Activated T-helper 17 cell treated with anti-CD3 and anti-CD28 coated beads, Interleukin-2, amount 50 U/mL, for 72 hours (primary cell): ENCODE measurements around the gene DIP2C. TPM values are rescaled to one million over a fixed set of nuclear protein-coding genes. Genes with fewer than 3 reads are reported as not detected.

Source experiments
- ATAC-seq: fragments of 150-1000 bp; cut with Tn5 transposase; replicated peaks from 2 replicates; pipeline ENCODE4 v1.10.0; 2021; ENCODE audit warnings: mild to moderate bottlenecking, moderate library complexity
- H3K27ac Mint-ChIP-seq: one replicate; pipeline ENCODE4 v1.8.0; 2022; ENCODE audit warnings: mixed read lengths
- H3K27me3 Mint-ChIP-seq: one replicate; pipeline ENCODE4 v1.8.0; 2022; ENCODE audit warnings: mixed read lengths
- H3K36me3 Mint-ChIP-seq: one replicate; pipeline ENCODE4 v1.8.0; 2022; ENCODE audit warnings: low read depth, mild to moderate bottlenecking, mixed read lengths
- H3K4me1 Mint-ChIP-seq: one replicate; pipeline ENCODE4 v1.8.0; 2022; ENCODE audit warnings: mixed read lengths
- H3K4me3 Mint-ChIP-seq: one replicate; pipeline ENCODE4 v1.8.0; 2022; ENCODE audit warnings: mild to moderate bottlenecking, mixed read lengths
- H3K9me3 Mint-ChIP-seq: one replicate; pipeline ENCODE4 v1.8.0; 2022; ENCODE audit warnings: mixed read lengths
- total RNA-seq, 2 donors: library from RNA; stranded (reverse); gene quantifications; one replicate each; pipeline ENCODE4 v1.2.3, GENCODE V29; 2022

DIP2C gene
- total RNA-seq, 2 donors from 2014 or later, result 1.1 to 1.9 TPM

DNA sequence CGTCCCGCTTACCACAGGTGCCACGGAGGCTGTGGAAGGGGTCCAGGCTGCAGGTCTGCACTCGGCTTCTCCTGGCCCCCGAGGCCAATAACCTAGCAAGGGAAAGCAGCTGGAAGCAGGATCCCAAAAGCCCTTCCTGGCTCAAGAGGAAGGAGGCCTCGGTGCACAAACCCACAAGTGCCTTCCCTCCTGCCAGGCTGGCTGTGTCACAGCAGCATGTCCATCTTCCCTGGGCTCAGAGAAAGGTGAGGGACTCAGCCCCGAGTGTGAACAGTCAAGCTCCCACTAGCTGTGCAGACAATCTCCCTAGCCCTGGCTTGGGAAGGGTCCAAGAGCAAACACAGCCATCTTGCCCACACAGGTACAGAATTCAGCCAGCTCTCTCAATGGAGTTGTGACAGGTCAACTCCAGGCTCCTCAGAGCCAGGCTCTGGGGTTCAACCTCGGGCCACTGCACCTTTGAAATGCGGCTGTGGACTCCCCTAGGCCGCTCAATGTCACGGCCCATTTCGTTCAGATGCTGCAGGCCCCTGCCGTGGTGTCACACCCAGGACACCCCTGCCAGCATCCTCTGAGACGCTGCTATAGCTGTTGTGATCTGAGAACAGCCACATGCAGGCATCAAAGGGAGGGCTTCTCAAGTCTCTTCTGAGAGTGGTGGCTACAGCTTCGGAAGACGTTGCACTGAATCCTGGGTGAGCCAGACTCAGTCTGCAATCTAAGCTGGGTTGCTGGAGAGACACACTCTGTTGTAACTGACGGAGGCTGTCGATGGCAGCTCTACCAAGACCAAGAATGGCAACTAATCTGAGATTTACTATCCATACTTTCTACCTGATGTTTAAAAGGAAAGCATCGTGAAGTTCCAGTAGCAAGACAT, 137.9 kb downstream of the DIP2C start:
- Mint-ChIP-seq H3K27ac (no peak overlapping the region), H3K4me3 (no peak overlapping the region), H3K4me1 (no peaks in the 10 kb centered on the region), H3K9me3 (no peaks in the 10 kb centered on the region), H3K27me3 (peaks cover 18% of the 10 kb centered on the region), H3K36me3 (no peaks in the 10 kb centered on the region)
- no peak for ATAC-seq

GRCh38 chr10:550665-551372, 138.6 kb downstream of the DIP2C start:
- Mint-ChIP-seq H3K9me3 (no peaks in the 10 kb centered on the region), H3K27ac (no peak overlapping the region), H3K36me3 (no peaks in the 10 kb centered on the region), H3K27me3 (peaks cover 14% of the 10 kb centered on the region), H3K4me3 (no peak overlapping the region), H3K4me1 (no peaks in the 10 kb centered on the region)
- ATAC-seq, result no peak

DNA sequence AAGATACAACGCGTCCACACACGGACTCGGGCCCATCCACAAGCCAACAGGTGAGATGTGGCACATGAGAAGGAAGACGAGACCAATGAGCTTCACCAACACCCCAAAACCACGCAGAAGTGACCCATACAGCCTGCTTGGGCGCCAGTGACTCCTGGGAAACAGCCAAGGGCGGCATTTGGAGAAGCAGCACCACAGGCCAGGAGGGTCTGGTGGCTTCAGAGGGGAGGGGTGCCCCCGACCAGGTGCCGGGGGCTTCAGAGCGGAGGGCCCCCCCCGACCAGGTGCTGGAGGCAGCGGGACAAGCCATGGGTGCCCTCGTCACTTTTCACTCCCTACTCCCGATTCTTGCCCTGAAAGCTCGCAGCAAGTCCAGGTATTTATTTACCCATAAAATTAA, 140.1 kb downstream of the DIP2C start:
- H3K4me3 Mint-ChIP-seq, result no peak overlapping the region
- no peak overlapping the region for H3K27ac Mint-ChIP-seq
- H3K9me3 Mint-ChIP-seq, result no peaks in the 10 kb centered on the region
- H3K36me3 Mint-ChIP-seq, result no peaks in the 10 kb centered on the region
- ATAC-seq, result no peak
- peaks cover 14% of the 10 kb centered on the region for H3K27me3 Mint-ChIP-seq
- H3K4me1 Mint-ChIP-seq, result no peaks in the 10 kb centered on the region

DNA sequence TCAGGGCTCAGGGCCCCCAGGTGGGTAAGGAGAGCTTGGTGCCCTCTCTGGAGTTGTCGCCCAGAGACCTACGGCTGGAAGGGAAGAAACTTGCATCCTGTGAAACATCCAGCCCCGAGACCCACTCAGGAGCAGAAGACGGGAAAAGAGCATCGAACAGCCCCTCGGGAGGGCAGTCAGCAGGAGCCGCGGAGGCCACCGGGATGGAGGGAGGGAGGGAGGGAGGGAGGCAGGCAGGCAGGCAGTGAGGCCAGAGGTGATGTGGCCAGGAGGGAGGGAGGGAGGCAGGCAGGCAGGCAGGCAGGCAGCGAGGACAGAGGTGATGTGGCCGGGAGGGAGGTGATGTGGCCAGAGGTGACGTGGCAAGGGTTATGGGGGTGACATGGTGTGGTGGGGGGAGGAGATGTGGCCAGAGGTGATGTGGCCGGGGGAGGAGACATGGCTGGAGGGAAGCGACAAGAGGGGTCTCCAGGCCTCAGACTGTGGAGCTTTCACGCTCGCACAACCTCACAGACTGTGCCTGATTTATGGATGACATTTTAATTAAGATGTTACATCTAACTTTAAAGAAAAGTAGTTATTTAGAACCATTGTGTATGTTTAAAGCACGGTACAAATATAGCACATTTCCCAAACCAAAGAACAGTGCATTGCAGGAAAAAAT, 141.1 kb downstream of the DIP2C start:
- Mint-ChIP-seq H3K4me3 (no peak overlapping the region), H3K27me3 (peaks cover 14% of the 10 kb centered on the region), H3K9me3 (no peaks in the 10 kb centered on the region), H3K27ac (no peak overlapping the region), H3K4me1 (no peaks in the 10 kb centered on the region), H3K36me3 (no peaks in the 10 kb centered on the region)
- ATAC-seq, result no peak

- no peaks in the 10 kb centered on the region for H3K9me3 Mint-ChIP-seq
- no peak overlapping the region for H3K27ac Mint-ChIP-seq
Observed at GRCh38 chr10:547591-548081, 141.8 kb downstream of the DIP2C start.

GRCh38 chr10:546971-547590, 142.4 kb downstream of the DIP2C start:
- no peaks in the 10 kb centered on the region for H3K36me3 Mint-ChIP-seq
- H3K4me1 Mint-ChIP-seq, result peaks cover under 1% of the 10 kb centered on the region
- H3K27ac Mint-ChIP-seq, result no peak overlapping the region
- H3K27me3 Mint-ChIP-seq, result peaks cover 17% of the 10 kb centered on the region
- no peak for ATAC-seq
- H3K4me3 Mint-ChIP-seq, result no peak overlapping the region
- H3K9me3 Mint-ChIP-seq, result no peaks in the 10 kb centered on the region

More at GRCh38 chr10:547591-548081, 141.8 kb downstream of the DIP2C start:
- Mint-ChIP-seq H3K36me3 (no peaks in the 10 kb centered on the region), H3K27me3 (peaks cover 14% of the 10 kb centered on the region), H3K4me3 (no peak overlapping the region), H3K4me1 (no peaks in the 10 kb centered on the region)
- ATAC-seq, result no peak

DNA sequence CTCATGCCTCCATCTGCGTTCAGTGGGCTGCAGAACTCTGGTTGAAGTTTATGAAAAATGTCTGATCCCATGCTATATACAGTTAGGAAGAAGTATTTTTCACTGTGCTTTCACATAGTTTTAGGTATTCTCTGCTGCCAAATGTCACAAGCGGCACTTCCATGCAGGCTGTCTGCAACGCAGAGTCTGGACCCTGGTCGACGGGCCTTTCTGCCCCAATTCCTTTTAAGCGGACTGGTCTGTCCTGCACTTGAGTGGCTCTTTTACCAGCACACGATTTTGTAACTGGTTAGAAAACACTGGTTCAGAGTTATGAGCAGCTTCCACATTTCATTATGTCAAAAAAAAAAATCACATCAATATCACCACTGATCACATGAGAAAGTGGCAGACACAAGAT, 143.0 kb downstream of the DIP2C start:
- peaks cover 23% of the 10 kb centered on the region for H3K27me3 Mint-ChIP-seq
- H3K9me3 Mint-ChIP-seq, result no peaks in the 10 kb centered on the region
- H3K4me3 Mint-ChIP-seq, result no peak overlapping the region
- no peak overlapping the region for H3K27ac Mint-ChIP-seq
- no peak for ATAC-seq
- peaks cover 5% of the 10 kb centered on the region for H3K4me1 Mint-ChIP-seq
- H3K36me3 Mint-ChIP-seq, result no peaks in the 10 kb centered on the region

DNA sequence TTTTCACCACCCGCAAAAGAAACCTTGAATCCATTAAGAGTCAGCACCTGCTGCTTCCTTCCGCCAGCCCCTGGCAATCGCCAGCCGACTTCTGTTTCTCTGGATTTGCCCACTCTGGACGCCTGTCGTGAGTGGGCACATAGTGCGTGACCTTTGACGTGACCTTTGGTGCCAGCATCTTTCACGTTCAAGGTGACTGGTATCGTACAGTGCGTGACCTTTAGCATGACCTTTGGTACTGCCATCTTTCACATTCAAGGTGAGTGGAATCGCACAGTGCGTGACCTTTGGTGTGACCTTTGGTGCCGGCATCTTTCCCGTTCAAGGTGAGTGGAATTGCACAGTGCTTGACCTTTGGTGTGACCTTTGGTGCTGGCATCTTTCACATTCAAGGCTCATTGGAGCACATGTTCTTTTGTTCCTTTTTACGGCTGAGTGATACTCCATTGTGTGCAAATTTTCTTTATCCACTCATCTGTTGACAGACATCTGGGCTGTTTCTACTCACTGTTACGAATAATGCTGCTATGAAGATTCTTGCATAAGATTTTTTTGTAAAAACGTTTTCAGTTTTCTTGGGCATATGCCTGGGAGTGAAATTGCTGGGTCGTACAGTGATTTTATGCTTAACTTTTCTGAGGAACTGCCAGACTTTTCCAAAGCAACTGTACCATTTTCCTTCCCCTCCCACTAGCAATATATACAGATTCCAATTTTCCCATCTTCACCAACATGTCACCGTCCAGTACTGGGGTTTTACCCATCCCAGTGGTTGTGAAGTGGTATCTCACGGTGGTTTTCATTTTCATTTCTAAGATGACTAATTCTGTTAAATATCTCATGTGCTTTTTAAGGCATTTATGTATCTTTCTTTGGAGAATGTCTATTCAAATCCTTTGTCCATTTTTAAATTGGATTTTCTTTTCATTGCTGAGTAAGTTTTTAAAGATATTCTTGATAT, 145.3 kb downstream of the DIP2C start:
- no peak overlapping the region for H3K4me3 Mint-ChIP-seq
- peak; percentile 34 for ATAC-seq

GRCh38 chr10:543131-543530, 146.3 kb downstream of the DIP2C start:
- no peak overlapping the region for H3K4me3 Mint-ChIP-seq
- peaks cover 5% of the 10 kb centered on the region for H3K4me1 Mint-ChIP-seq
- H3K36me3 Mint-ChIP-seq, result no peaks in the 10 kb centered on the region
- no peak overlapping the region for H3K27ac Mint-ChIP-seq
- H3K9me3 Mint-ChIP-seq, result no peaks in the 10 kb centered on the region
- ATAC-seq, result no peak
- H3K27me3 Mint-ChIP-seq, result peaks cover 36% of the 10 kb centered on the region

More for the DNA sequence above, 145.3 kb downstream of the DIP2C start:
- Mint-ChIP-seq H3K4me1 (peaks cover 5% of the 10 kb centered on the region), H3K9me3 (no peaks in the 10 kb centered on the region), H3K27ac (no peak overlapping the region), H3K36me3 (no peaks in the 10 kb centered on the region), H3K27me3 (peaks cover 35% of the 10 kb centered on the region)

DNA sequence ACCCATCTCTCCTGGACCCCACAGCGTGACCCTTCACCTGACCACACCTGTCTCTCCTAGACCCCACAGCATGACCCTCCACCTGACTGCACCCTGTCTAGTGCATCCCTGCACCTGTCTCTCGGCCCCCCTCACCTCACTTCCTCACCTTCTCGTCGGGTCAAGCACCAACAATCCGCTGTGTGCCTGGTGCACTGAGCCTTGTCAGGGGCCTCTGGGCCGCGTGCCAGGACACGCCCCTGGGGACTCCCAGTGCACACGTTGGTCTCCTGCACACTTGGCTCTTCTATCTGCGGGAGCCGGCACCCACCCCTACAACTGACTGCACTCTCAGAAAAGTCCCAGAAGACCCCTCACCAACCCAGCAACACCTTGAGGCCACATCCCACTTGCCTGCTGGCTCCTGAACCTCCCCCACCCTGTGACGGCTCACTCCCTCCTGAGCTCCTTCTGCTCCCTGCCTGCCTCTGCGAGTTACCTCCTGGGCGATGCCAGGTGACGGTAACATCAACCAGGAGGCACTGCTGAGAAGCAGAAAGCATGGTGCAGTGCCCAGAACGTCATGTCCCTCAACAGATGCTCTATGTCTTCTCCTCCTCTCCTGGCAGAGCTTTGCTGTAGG, 147.6 kb downstream of the DIP2C start:
- no peak overlapping the region for H3K4me3 Mint-ChIP-seq

GRCh38 chr10:541041-541440, 148.4 kb downstream of the DIP2C start:
- Mint-ChIP-seq H3K27me3 (peaks cover 36% of the 10 kb centered on the region), H3K9me3 (no peaks in the 10 kb centered on the region), H3K4me1 (peaks cover 5% of the 10 kb centered on the region), H3K36me3 (no peaks in the 10 kb centered on the region), H3K4me3 (no peak overlapping the region), H3K27ac (no peak overlapping the region)
- ATAC-seq, result no peak

More for the DNA sequence above, 147.6 kb downstream of the DIP2C start:
- Mint-ChIP-seq H3K27ac (no peak overlapping the region), H3K27me3 (peaks cover 32% of the 10 kb centered on the region), H3K9me3 (no peaks in the 10 kb centered on the region), H3K4me1 (peaks cover 5% of the 10 kb centered on the region), H3K36me3 (no peaks in the 10 kb centered on the region)
- no peak for ATAC-seq

DNA sequence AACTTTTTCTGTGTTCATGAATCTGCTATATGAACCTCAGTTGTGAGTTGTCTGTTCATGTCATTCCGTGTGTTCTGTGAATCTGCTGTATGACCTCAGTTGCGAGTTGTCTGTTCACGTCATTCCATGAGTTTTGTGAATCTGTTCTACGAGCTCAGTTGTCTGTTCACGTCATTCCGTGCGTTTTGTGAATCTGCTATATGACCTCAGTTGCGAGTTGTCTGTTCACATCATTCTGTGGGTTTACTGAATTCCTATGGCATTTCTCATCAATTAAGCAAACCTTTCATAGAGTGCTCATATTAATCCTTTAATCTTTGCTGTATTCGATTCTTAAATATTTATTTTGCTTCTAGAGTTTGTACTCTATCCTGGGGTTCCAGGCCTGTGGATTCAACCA, 150.6 kb downstream of the DIP2C start:
- Mint-ChIP-seq H3K27me3 (peaks cover 38% of the 10 kb centered on the region), H3K4me1 (peaks cover 5% of the 10 kb centered on the region), H3K27ac (no peak overlapping the region), H3K36me3 (no peaks in the 10 kb centered on the region), H3K9me3 (no peaks in the 10 kb centered on the region), H3K4me3 (no peak overlapping the region)
- ATAC-seq, result no peak

GRCh38 chr10:536935-537334, 152.5 kb downstream of the DIP2C start:
- Mint-ChIP-seq H3K4me3 (no peak overlapping the region), H3K9me3 (no peaks in the 10 kb centered on the region), H3K4me1 (peaks cover 2% of the 10 kb centered on the region), H3K36me3 (no peaks in the 10 kb centered on the region), H3K27ac (no peak overlapping the region), H3K27me3 (peaks cover 34% of the 10 kb centered on the region)
- no peak for ATAC-seq
